Midbrain (tissue), 1 donor: Measurements from ENCODE around the gene GARIN5B.

ENCODE experiments used
- DNase-seq: peaks from one replicate; lab custom pipeline; 2025; lab: John Stamatoyannopoulos, UW

GARIN5B gene

GRCh38 chr19:55322204-55322885 is 40.7 kb downstream of the GARIN5B start:
- DNase-seq = no peak

- no peak for DNase-seq
These were observed 41.5 kb downstream of the GARIN5B start for GRCh38 chr19:55321466-55322137.

DNA sequence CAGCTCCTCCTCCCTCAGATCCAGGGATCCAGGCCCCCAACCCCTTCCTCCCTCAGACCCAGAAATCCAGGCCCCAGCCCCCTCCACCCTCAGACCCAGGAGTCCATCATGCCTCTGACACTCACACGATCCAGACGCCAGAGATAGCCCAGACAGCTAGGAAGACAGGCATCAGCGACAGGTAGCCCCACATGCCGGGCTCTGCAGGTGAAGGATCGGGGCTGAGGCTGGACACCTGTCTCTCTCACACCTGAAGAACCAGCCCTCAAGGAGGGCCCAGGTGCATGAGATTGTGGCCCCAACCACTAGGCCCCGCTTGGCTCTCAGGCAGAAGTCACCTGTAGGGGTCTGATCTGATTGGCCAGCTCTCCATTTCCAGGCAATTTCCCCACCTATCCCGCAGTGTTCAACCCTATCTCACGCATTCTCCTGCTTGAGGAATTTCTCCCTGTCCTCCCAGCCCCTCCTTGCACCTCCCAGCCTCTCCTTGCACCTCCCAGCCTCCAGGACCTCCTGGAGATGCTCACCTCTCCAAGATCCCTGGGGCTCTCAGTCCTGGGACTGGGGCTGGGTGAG is 42.1 kb downstream of the GARIN5B start:
- DNase-seq = no peak

- DNase-seq = no peak
These were observed 43.3 kb downstream of the GARIN5B start for GRCh38 chr19:55319785-55320184.

DNA sequence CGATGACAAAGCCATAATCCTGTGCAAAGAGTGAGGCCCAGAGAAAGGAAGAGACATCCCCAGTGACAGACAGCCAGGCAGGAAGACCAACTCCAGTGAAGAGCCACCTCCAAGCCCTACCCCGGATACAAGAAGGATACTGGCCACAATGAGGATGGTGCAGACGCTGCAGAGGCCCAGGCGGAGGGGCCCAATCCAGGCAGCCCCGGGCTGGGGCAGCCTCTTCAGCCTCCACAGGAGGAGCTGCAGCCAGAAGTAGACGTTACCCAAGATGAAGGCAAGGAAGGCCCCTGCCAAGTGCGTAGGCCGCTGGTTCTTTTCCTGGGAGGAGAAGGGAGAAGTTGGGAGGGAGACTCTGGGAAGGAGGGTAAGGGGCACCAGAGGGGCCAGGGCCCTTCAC is 46.4 kb downstream of the GARIN5B start:
- no peak for DNase-seq

DNA sequence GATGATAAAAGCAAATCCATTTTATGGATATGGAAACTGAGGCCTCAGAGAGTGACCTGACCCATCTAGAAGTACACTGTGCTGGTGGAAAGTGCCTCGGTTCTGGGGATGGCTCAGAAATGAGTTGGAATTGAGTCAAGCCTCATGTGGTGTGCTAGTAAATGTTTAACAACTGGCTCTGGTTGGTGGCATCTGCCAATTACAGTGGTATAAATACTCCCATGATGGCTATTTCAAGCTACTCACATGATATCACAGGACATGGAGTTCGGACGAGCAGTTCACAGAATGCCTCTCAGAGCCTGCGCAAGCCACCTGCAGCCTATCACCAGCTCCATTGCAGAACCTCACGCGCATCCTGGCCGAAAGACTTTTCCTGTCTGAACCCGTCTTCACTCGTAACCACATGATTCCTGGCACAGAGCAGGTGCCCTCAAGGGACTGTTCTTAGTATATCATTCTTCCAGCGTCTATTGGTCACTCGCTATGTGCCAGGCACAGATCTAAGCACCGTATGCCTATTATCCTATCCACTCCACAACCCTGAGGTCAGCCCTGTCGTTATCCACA is 47.0 kb downstream of the GARIN5B start:
- no peak for DNase-seq

DNA sequence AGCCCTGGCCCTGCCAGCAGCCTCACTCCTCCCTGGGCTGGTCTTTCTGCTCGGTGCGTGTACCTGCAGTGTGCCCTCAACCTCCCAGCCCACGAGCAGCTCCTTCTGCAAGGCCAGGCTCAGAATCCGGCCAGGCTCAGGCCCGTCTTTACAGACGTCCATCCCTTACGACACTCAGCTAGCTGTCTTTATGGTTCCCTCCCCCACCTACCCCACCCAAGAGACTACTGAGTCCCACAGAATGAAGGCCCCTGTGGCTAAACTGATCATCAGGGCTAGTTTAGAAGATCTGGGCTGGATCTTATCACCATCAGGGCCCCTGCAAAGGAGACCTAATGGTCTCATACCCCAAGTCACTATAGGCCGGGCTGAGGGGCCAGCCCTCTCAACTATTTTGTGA is 48.7 kb downstream of the GARIN5B start:
- no peak for DNase-seq

DNA sequence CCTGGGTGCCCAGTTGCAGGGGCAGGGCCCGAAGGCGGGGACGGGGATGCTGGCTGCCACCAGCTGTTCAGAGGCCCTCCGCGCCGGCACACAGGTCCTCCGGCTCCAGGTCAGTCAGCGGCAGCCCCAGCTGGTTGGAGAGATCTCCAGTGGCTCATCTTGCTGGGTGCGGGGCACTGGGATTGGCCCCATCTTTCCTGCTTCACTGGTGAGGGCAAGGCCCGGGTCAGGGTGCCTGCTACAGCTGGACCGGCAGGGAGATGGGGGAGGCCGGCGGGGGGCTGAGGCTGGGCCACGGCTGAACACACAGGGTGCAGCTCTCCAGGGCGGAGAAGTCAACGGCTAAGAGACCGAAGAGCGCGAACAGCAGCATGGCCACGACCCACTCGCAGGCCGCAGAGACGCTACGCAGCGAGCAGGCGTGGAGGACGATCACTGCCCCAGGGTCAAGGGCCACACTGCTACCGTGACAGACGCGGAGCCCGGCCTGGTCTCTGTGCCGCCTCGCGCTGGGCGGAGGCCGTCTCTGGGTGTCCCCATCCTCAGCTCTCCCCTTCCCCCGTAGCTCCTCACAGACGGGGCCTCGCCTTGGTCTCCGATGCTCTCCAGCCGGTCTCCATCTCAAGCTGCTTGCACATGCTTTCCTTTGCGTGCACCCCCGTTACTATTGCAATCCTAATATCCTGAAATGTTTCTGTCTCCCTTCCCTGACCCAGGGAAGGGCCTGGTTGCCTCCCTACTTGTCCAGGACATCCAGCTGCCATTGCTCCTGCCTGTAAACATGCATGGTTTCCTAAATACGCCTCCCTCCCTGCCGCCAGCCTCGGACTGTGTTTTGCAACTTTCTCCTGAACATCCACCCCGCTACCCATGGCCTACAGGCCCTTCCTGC is 50.2 kb downstream of the GARIN5B start:
- no peak for DNase-seq

GRCh38 chr19:55311797-55312196 is 51.3 kb downstream of the GARIN5B start:
- no peak for DNase-seq

DNA sequence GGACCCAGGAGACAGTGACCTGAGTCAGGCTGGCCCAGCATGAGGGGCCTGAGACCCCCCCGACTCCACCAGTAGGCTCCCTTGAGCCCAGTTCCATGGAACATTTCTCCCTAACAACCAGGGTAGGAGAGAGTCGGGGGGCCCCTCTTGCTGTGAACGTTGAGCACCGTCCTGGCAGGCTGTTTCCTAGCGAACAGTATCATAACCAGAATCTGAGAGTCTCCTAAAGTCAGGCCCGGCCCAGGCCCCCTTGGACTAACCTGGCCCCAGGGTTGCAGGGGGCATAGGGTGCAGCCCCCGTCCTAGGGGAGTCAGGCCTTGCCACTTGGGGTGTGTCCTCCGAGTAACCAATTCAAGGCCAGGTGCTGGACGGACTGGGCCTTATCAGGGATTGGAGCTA is 51.7 kb downstream of the GARIN5B start:
- no peak for DNase-seq

DNA sequence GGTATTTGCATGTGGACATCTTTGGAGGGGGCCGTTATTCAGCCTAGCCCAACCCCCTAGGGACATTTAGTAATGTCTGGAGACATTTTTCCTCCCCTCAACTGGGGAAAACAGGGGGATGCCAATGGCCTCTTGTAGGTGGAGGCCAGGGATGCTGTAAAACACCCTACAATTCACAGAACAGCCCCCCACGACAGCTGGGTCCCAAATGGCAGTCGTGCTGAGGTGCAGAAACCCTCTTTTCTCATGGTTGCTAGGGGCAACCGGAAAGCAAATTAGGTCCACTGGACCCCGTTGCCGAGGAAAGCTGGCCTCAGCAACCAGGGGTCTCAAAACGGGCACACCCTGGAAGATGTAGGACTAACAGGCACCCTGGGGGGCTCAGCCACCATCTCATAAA is 52.6 kb downstream of the GARIN5B start:
- no peak for DNase-seq

GRCh38 chr19:55309448-55309847 is 53.6 kb downstream of the GARIN5B start:
- DNase-seq = no peak

DNA sequence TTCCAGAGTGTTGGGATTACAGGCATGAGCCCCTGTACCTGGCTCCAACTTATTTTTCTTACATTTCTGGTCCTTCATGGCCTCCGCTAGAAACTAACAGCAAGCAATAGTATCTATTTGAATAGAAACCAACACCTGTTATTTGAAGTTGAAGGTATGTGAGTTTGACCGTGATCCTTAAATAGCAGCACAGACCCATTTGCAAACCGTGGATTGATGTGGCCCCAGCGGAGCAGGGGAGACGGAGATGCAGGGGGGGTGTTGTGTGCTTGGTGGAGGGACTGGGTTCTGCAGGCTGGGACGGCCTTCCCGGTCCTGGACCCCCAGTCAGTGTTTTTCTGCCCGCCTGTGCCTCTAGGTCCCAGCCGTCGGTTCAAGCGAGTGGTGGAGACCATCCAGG is 54.8 kb downstream of the GARIN5B start:
- no peak for DNase-seq

DNA sequence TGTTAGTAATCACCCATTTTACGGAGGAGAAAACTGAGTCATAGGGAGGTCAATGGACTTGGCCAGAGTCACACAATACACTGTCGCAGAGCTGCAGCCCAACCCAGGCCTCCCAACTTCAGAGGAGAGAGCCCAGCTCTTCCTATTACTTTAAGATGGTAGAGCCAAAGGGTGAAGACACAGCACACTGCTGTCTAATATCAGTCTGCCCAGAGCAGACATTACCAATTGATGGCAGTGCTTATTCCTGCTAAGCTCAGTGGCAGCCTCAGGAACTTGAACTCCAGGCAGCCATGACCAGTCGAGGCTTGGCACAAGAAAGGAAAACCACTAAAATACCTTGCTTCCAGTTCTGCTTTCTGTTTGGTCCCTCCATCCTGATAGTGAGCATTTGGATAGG is 56.3 kb downstream of the GARIN5B start:
- DNase-seq = no peak

DNA sequence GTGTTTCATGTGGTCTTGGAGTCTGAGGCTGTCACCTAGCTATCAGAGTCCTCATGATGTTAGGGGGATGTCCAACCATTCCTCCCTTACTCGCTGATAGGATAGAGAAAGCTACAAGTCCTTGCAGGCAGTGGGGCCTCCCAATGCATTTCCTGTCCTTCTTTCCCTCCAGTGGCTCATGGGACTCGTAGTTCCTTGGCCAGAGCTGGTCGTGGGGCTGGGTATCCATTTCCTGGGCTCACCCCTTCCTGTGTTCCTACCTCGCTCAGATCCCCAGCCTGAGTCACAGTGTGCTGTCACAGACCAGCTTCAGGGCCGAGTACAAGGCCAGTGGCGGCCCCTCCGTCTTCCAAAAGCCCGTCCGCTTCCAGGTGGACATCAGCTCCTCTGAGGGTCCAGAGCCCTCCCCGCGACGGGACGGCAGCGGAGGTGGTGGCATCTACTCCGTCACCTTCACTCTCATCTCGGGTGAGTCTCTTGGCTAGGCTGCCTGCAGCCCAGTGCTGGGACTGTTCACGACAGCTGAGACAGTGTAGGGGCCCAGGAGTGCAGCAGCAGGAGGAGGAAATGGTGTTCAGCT is 57.0 kb downstream of the GARIN5B start:
- DNase-seq = no peak

DNA sequence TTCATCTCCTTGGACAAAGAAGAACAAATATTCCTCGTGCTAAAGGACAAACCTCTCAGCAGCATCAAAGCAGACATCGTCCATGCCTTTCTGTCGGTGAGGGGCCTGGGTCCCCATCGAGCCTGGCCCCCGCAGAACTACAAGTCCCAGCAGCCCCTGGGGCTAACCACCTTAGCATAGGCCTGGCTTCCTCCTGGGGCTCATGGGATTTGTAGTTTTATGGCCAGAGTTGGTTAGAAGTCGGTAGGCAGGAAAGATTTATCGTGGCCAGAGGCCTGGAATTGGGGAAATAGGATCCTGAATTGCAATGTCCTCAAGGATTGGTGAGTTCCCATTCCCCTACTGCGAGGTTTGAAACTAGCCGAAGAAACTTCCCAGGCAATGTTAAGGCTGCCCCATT is 57.6 kb downstream of the GARIN5B start:
- no peak for DNase-seq

GRCh38 chr19:55304980-55305379 is 58.1 kb downstream of the GARIN5B start:
- DNase-seq = no peak
